Panc1 (cell line): ENCODE data around the gene PPP2R2B. TPM values are rescaled to one million over a fixed set of nuclear protein-coding genes. Genes with fewer than 3 reads are reported as not detected.
"Not testable (repeated sequence)": the region's sequence is repeated elsewhere in the genome, so short reads cannot be mapped to it uniquely, and the experiment has no call there.

Experiments
- ATAC-seq: fragments of 200-7000 bp; cut with Tn5 transposase; 2 replicates; pipeline ENCODE4 v1.9.1; 2020; ENCODE audit warnings: mild to moderate bottlenecking, moderate library complexity
- BruUV-seq: library from RNA; stranded (reverse); fragments of 400-500 nt; replicated peaks from 2 replicates; lab custom pipeline; 2021; lab: Mats Ljungman, UMichigan
- CTCF ChIA-PET: fragments of 300-600 bp; sonication (Branson Sonifier 250); formaldehyde crosslinking; loops from one replicate; lab custom pipeline; 2022; ENCODE audit warnings: antibody characterized with exemption; lab: Charles Lee
- POLR2A ChIA-PET: fragments of 300-600 bp; sonication (Branson Sonifier 250); formaldehyde crosslinking; loops from one replicate; lab custom pipeline; 2022; ENCODE audit warnings: antibody characterized with exemption; lab: Charles Lee
- DNase-seq: peaks from one replicate; pipeline ENCODE4 v3.0.0-alpha.2; 2010; ENCODE audit warnings: low read depth, low spot score
- H3K27ac ChIP-seq: 2 replicates; pipeline ENCODE4 v1.5.1; 2011; ENCODE audit warnings: mild to moderate bottlenecking, low read length, inconsistent platforms
- H3K27me3 ChIP-seq: fragments of 200-500 bp; sonication (Bioruptor generic); 2 replicates; pipeline ENCODE4 v1.6.0; 2014; ENCODE audit warnings: low read length, inconsistent platforms; ENCODE audit not compliant: control insufficient read depth, insufficient read depth
- H3K36me3 ChIP-seq: fragments of 200-500 bp; sonication (Bioruptor generic); 2 replicates; pipeline ENCODE4 v1.5.1; 2014; ENCODE audit warnings: inconsistent platforms, mild to moderate bottlenecking, low read length, moderate library complexity; ENCODE audit not compliant: control insufficient read depth, insufficient read depth
- H3K4me1 ChIP-seq: 2 replicates; pipeline ENCODE4 v1.5.1; 2011; ENCODE audit warnings: inconsistent platforms, mild to moderate bottlenecking, low read length, moderate library complexity; ENCODE audit not compliant: control insufficient read depth, insufficient read depth
- H3K4me3 ChIP-seq, 2 experiments: 2 replicates each; pipeline ENCODE4 v1.5.1; 2011 to 2012; ENCODE audit warnings: low read depth in 2 of 2, low read length in 2 of 2, mild to moderate bottlenecking in 2 of 2, inconsistent platforms in 1 of 2, moderate library complexity in 1 of 2
- H3K9me3 ChIP-seq: fragments of 200-500 bp; sonication (Bioruptor generic); 2 replicates; pipeline ENCODE4 v1.5.1; 2014; ENCODE audit warnings: low read depth, mild to moderate bottlenecking, inconsistent platforms, low read length, moderate library complexity; ENCODE audit not compliant: control insufficient read depth, insufficient read depth
- POLR2AphosphoS5 ChIP-seq: IDR thresholded peaks from 2 replicates; pipeline ENCODE4 v1.6.1; 2012; ENCODE audit warnings: mild to moderate bottlenecking, low read depth, low read length, moderate library complexity
- REST ChIP-seq, 2 experiments: IDR thresholded peaks; 2 replicates each; pipeline ENCODE4 v1.6.1; 2011 to 2012; ENCODE audit warnings: low read depth in 2 of 2, control low read depth in 1 of 2, low read length in 1 of 2, mild to moderate bottlenecking in 1 of 2, moderate library complexity in 1 of 2; ENCODE audit not compliant: insufficient read depth in 1 of 2
- SIN3A ChIP-seq: IDR thresholded peaks from 2 replicates; pipeline ENCODE4 v1.6.1; 2012; ENCODE audit warnings: low read depth, mild to moderate bottlenecking, low read length, moderate library complexity, borderline replicate concordance; ENCODE audit not compliant: insufficient read depth
- TCF7L2 ChIP-seq: IDR thresholded peaks from 2 replicates; pipeline ENCODE4 v1.6.1; 2011; ENCODE audit warnings: mild to moderate bottlenecking, low read depth, low read length, inconsistent platforms
- in situ Hi-C: cut with HindIII; loops from 2 replicates; pipeline ENCODE4 v1.10.0; 2016; ENCODE audit warnings: low sequenced_read_pairs, low pct_unique_long_range_greater_than_20kb
- intact Hi-C: fragments of 100-400 bp; cut with micrococcal nuclease; formaldehyde crosslinking; loops from one replicate; pipeline ENCODE4 v1.10.0; 2022; ENCODE audit not compliant: unreplicated experiment
- total RNA-seq: library from RNA; stranded (reverse); gene quantifications from one replicate; pipeline ENCODE4 v1.2.1, GENCODE V29; 2021; ENCODE audit not compliant: unreplicated experiment
- TF ChIP-seq, protein P1 (sequence below): fragments of 450-650 bp; IDR thresholded peaks from 2 replicates; pipeline ENCODE4 v1.5.1; 2017; ENCODE audit warnings: mild to moderate bottlenecking

PPP2R2B gene
- total RNA-seq, 1 experiment from 2014 or later, result 8.8 TPM

DNA sequence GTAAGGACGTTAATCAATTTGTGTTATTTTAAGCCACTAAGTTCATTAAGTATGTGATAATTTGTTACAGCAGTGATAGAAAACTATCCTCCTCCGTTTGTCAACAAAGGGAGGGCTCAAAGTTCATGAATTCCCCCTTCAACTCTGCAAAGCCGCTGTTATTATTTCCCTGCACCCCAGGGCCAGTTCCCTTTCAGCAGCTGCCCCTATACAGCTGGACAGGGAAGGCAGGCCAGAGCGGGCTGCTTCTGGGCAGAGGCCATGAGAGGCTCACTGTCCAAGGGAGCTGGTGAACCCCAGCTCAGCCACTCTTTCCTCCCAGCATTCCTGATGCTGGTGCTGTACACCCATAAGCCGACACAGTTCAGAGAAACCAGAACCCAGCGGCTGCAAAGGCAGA is 260.1 kb downstream of the PPP2R2B start:
- no peaks in the 10 kb centered on the region for H3K27me3 ChIP-seq
- H3K4me1 ChIP-seq, result no peaks in the 10 kb centered on the region
- intact Hi-C loops (no loop called here), in situ Hi-C loops (no loop called here)
- no peaks in the 10 kb centered on the region for H3K36me3 ChIP-seq
- no TSS peak for BruUV-seq
- no peak overlapping the region for H3K27ac ChIP-seq
- ChIA-PET POLR2A (no interaction called here), CTCF (no interaction called here)
- H3K4me3 ChIP-seq, result no peak overlapping the region
- no peak for DNase-seq
- no peaks in the 10 kb centered on the region for H3K9me3 ChIP-seq
- peak; percentile 53; the same call in 1 of the 2 replicates for ATAC-seq
- TF ChIP-seq POLR2AphosphoS5 (no peak), REST (IDR thresholded peaks at IDR 0.05; ENCODE audit: insufficient read depth in 1 of 2, low read depth in 2 of 2, low read length in 1 of 2) (no peak)

DNA sequence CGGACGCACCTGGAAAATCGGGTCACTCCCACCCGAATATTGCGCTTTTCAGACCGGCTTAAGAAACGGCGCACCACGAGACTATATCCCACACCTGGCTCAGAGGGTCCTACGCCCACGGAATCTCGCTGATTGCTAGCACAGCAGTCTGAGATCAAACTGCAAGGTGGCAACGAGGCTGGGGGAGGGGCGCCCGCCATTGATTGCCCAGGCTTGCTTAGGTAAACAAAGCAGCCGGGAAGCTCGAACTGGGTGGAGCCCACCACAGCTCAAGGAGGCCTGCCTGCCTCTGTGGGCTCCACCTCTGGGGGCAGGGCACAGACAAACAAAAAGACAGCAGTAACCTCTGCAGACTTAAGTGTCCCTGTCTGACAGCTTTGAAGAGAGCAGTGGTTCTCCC is 268.8 kb downstream of the PPP2R2B start:
- H3K27me3 ChIP-seq, ATAC-seq, DNase-seq, BruUV-seq, H3K27ac ChIP-seq, in situ Hi-C loops, CTCF ChIA-PET, POLR2A ChIA-PET, H3K4me1 ChIP-seq, H3K9me3 ChIP-seq, H3K4me3 ChIP-seq, H3K36me3 ChIP-seq, intact Hi-C loops: not testable (repeated sequence)

GRCh38 chr5:146607659-146608332 is 270.8 kb downstream of the PPP2R2B start:
- CTCF ChIA-PET, result no interaction called here
- ATAC-seq, result no peak
- Histone ChIP-seq H3K27ac (no peak overlapping the region), H3K4me1 (no peaks in the 10 kb centered on the region), H3K27me3 (no peaks in the 10 kb centered on the region), H3K36me3 (no peaks in the 10 kb centered on the region), H3K9me3 (no peaks in the 10 kb centered on the region), H3K4me3 (no peak overlapping the region)
- no peak for DNase-seq
- POLR2A ChIA-PET, result no interaction called here
- BruUV-seq, result no TSS peak
- intact Hi-C loops, result no loop called here
- TF ChIP-seq, protein P1, sequence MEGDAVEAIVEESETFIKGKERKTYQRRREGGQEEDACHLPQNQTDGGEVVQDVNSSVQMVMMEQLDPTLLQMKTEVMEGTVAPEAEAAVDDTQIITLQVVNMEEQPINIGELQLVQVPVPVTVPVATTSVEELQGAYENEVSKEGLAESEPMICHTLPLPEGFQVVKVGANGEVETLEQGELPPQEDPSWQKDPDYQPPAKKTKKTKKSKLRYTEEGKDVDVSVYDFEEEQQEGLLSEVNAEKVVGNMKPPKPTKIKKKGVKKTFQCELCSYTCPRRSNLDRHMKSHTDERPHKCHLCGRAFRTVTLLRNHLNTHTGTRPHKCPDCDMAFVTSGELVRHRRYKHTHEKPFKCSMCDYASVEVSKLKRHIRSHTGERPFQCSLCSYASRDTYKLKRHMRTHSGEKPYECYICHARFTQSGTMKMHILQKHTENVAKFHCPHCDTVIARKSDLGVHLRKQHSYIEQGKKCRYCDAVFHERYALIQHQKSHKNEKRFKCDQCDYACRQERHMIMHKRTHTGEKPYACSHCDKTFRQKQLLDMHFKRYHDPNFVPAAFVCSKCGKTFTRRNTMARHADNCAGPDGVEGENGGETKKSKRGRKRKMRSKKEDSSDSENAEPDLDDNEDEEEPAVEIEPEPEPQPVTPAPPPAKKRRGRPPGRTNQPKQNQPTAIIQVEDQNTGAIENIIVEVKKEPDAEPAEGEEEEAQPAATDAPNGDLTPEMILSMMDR, result no peak
- TF ChIP-seq REST (IDR thresholded peaks at IDR 0.05; ENCODE audit: insufficient read depth in 1 of 2, low read depth in 2 of 2, low read length in 1 of 2) (no peak), SIN3A (no peak), POLR2AphosphoS5 (no peak), TCF7L2 (no peak)
- in situ Hi-C loops, result no loop called here
